ENCODE data around the gene PRR12.

Gene PRR12, protein sequence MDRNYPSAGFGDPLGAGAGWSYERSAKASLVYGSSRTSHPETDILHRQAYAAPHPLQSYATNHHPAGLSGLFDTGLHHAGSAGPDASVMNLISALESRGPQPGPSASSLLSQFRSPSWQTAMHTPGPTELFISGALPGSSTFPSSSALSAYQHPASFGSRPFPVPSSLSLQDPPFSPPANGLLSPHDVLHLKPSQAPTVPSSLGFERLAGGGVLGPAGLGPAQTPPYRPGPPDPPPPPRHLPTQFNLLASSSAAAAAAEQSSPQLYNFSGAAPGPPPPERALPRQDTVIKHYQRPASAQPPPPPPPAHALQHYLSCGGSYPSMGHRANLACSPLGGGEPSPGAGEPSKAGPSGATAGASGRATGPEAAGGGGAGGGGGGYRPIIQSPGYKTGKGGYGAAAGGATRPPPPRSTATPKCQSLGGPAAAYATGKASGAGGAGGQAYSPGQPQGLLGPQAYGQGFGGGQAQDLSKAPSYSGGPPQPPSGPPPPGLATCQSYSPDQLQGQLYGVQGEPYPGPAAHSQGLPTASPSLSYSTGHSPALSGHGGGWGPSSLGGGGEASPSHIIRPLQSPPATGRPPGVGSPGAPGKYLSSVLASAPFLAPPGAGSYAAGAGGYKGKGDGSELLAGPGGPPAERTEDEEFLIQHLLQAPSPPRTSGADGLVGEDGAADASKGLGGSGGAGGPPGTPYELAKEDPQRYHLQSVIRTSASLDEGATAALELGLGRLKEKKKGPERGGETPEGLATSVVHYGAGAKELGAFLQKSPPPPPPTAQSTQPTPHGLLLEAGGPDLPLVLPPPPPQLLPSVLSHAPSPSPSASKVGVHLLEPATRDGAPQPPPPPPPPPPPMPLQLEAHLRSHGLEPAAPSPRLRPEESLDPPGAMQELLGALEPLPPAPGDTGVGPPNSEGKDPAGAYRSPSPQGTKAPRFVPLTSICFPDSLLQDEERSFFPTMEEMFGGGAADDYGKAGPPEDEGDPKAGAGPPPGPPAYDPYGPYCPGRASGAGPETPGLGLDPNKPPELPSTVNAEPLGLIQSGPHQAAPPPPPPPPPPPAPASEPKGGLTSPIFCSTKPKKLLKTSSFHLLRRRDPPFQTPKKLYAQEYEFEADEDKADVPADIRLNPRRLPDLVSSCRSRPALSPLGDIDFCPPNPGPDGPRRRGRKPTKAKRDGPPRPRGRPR (N-terminal part only)

DNA sequence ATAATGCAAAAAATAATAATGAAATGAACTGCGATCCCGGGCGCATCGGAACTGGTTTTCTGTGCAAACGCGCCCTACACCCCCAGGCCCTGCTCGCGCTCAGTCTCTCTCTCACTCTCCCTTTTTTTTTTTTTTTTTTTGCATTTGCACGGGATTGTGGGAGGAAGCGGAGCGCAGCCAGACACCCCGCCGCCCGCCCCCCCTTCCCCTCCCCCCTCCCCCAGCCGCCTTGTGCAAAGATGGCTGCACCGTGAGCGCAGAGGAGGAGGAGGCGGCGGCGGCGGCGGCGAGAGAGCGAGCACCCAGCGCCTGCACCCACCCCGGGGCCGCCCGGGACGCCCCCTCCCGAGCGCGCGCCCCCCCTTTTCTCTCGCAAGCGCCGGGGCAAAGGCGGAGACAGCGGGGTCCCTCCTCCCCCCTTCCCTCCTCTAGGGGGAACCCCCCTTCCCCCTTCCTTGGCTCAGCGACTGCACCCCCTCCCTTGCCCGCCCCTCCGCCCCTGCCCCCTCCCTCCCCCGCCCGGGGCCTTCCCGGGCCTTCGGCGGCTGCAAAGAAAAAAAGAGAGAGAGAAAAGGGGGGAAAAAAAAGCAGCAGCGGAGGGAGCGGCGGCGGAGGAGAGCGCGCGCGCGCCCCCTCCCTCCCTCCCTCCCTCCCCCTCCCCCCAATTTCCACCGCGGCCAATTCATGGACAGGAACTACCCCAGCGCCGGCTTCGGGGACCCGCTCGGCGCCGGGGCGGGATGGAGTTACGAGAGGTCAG, at the start of gene PRR12:
Gene PRR12 (plus strand): TSS at position 212 of the 760 bp plus-strand sequence. CDS start 473 bp downstream, at position 685.
- DNase-seq (ENCODE audit: low read depth in 2 of 2): peak; percentile 57 to 65

DNA sequence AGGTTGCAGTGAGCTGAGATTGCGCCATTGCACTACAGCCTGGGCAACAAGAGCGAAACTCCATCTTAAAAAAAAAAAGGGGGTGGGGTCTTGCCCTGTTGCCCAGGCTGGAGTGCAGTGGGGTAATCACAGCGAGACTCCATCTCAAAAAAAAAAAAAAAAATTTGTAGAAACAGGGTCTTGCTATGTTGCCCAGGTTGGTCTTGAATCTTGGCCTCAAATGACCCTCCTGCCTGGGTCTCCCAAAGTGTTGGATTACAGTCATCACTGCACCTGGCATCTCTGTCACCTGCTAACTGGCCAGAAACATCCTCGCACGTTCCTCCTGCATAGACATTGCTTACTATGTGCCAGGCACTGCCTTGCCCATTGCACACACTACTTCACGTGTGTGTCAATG, 49.1 kb upstream of the PRR12 start:
- no peak for DNase-seq (ENCODE audit: low read depth in 2 of 2)

DNA sequence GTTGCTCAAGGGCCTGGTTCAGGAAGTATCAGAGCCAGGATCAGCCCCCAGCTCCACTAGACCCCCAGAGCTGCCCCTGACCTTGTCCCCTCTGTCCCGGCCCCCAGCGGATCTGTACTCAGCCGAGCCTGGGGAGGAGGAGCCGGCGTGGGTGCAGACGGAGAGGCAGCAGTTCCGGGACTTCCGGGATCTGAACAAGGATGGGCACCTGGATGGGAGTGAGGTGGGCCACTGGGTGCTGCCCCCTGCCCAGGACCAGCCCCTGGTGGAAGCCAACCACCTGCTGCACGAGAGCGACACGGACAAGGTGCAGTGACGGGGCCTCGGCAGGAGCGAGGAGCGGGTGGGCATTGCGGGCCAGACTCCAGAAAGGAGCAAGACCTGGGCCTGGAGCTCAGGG, 48.5 kb upstream of the PRR12 start:
- DNase-seq (ENCODE audit: low read depth in 2 of 2): no peak

DNA sequence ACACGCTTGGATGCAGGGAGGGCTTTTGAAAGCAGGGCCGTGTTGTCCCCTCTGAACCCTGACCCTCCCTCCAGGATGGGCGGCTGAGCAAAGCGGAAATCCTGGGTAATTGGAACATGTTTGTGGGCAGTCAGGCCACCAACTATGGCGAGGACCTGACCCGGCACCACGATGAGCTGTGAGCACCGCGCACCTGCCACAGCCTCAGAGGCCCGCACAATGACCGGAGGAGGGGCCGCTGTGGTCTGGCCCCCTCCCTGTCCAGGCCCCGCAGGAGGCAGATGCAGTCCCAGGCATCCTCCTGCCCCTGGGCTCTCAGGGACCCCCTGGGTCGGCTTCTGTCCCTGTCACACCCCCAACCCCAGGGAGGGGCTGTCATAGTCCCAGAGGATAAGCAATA, 48.0 kb upstream of the PRR12 start:
- DNase-seq (ENCODE audit: low read depth in 2 of 2): no peak

DNA sequence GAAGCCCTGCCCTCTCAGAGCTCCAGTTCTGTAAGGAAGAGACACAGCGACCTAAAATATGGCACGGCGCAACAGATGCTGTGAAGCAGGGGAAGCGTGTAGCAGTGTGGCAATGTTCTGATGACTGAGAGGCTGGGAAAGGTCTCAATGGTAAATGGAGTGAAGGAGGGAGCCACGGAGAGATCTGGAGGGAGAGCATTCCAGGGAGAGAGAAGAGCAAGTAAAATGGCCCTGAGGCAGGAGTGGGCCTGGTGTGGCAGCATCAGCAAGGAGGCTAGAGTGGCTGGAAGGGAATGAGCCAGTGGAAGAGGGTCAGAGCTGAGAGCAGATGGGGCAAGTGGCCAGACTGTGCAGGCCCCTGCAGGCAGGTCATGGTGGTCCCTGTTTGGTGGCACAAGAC, 46.8 kb upstream of the PRR12 start:
- DNase-seq (ENCODE audit: low read depth in 2 of 2): no peak

DNA sequence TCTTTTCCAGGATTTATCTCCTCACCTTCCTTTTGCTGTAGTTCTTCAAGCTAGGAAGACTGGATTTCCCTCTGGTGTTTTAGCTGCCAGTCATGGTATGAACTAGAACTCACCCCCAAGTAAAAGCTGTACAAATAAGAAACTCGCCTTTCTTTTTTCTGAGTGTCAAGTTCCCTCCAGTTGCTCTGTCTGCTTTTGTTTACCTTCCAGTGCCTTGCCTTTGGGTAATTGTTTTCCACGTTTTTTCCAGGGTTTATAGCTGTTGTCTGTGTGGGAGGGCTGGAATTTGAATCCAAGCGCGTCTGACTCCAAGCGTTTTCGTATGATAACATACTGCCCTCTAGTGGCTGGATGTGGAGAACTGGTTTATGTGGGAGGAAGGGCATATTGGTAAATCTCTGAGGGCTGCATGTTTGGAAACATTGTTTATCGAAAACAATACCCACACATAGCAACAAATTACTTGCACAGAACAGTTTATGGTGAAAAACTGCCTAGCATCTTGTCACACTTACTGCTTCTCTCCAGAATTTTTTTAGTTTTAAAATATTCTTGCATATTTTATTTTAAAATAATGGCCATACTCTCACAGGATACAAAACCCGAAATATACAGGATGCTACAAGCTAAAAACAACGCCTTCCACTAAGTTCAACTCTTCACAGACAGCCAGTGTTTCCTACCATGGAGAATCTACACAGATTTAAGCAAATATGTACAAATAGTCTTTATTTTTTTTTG, 44.0 kb upstream of the PRR12 start:
- DNase-seq (ENCODE audit: low read depth in 2 of 2): peak in 1 of 2 donors; percentile 65

DNA sequence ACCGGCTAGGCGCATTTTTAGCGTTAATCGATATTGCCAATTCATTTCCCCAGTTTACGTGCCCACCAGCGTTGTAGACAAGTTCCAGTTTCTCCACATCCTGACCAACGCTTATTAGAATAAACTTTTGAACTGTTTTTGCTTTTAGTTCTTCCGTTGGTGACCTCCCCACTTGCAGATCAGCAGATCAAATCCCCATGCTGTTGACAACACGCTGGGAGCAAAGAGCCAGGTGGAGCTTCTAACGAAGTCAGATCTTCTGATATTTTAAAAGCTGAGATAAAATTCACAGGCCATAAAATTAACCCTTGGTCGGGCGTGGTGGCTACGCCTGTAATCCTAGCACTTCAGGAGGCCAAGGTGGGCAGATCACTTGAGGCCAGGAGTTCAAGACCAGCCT, 41.9 kb upstream of the PRR12 start:
- no peak for DNase-seq (ENCODE audit: low read depth in 2 of 2)

DNA sequence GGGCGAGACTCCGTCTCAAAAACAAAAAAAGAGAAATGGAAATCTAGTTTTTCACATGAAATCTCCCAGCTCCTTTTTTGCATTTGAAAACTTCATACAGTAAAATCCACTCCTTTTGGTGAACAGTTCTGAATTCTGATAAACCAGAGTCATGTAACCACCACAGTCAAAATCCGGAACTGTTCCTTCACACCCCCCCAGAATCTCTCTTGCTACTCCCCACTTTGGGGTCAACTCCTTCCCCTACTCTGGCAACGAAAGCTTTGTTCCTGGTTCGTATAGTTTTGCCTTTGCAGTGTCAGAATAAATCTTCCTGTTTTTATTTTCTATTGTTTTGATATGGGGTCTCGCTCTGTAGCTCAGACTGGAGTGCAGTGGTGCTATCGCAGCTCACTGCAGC, 39.5 kb upstream of the PRR12 start:
- no peak for DNase-seq (ENCODE audit: low read depth in 2 of 2)

DNA sequence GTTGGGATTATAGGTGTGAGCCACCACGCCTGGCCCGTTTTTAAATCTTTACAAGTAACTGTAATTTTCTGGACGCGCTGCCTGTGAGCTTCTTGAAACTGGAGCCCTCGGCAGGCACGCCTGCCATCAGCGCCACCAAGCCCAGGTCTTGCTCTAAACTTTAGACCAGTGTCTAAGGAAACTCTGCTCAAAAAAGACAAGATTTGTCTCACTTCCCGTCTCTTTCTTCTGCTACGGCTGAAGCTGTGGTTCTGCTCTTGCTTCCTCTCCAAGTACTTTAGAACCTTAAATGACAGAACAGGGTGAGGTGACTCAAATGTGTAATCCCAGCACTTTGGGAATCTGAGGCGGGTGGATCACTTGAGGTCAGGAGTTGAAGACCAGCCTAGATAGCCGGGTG, 38.2 kb upstream of the PRR12 start:
- no peak for DNase-seq (ENCODE audit: low read depth in 2 of 2)

DNA sequence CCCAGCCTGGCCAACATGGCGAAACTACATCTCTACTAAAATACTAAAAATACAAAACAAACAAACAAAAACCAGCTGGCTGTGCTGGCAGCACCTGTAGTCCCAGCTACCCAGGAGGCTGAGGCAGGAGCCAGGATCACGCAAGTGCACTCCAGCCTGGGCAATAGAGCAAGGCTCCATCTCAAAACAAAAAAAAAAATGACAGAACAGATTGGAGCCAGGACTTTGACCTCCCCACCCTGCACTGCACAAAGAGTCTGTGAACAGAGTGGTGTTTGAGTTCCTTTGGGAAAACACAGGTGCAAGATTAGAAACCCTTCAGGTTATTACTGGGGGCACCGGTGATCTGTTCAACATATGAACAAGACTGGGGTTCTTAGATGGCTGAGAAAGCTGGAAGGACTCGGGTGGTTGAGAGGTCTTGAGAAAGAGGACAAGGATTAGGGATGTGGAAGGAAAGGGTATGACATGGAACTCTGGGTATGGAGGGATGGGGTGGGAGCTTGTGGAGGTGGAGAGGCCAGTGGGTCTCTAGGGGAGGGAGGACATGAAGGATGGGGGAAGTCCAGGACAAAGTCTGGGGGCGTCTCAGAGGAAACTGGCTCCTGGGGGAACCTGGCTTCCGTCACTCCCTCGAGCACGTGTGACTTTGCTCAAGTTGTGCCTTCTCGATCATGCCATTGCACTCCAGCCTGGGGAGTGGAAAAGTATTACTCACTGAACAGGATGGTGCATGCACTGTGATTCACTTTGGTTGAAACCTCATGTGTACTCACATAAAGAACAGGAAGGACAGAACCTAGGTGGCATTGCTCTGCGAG, 37.3 kb upstream of the PRR12 start:
- peak in 1 of 2 donors; percentile 56 for DNase-seq (ENCODE audit: low read depth in 2 of 2)

DNA sequence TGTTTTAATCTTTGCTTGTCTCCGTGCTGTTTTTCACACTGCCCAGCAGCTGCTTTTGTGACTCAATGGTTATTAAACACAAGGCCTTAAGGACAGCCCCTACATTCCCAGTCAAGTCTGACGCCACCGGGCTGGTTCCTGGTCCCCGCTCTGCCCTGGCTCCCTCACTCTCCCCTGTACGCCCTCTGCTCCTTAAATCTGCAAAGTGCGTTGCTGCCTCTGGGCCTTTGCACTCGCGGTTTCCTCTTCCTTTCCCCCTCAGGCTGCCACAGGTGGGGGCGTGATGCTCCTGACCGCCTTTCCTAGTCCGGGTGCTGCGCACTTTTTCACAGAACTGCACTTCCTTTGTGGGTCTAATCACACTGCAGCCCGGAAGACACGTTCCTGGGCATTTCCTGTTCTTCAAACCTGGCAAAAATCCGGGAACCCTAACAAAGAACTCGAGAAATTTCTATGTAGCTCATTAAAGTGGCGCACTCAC, 36.2 kb upstream of the PRR12 start:
- DNase-seq (ENCODE audit: low read depth in 2 of 2): no peak

DNA sequence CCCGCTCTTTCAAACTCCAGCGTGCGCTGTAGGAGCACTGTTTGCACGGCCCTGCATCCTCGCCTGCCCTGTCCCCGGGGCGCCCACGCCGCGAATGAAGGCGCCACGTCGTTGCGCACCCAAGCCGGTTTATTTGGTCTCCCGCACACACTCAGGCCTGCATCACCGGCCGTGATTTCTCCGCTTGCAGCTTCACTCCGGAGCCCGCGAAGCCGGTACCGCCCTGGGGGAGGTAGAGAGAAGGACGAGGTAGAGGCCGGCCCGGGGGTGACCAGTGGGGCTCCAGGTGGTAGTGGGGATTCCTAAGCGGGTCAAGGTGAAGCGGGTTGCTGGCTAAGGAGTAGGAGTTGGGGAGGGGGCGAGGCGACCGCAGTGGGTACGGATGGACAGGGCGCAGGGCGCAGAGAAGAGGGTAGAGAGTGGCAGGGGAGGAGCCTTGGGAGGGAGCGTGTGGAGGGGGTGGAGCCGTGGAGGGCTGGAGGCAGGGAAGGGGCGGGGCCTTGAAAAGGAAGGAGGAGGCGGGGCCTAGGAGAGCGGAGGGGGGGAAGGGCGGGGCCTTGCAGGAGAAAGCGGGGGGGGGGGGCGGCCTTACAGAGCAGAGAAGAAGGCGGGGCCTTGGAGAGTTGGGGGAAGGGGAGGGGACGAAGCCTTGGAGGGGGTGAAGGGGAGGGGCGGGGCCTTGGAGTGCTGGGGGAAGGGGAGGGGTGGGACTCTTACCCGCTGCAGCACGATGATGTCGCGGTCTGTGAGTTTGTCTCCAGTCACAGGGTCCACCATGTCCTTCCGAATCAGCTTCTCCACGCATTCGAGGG, 35.2 kb upstream of the PRR12 start:
- DNase-seq (ENCODE audit: low read depth in 2 of 2): peak; percentile 59 to 65

DNA sequence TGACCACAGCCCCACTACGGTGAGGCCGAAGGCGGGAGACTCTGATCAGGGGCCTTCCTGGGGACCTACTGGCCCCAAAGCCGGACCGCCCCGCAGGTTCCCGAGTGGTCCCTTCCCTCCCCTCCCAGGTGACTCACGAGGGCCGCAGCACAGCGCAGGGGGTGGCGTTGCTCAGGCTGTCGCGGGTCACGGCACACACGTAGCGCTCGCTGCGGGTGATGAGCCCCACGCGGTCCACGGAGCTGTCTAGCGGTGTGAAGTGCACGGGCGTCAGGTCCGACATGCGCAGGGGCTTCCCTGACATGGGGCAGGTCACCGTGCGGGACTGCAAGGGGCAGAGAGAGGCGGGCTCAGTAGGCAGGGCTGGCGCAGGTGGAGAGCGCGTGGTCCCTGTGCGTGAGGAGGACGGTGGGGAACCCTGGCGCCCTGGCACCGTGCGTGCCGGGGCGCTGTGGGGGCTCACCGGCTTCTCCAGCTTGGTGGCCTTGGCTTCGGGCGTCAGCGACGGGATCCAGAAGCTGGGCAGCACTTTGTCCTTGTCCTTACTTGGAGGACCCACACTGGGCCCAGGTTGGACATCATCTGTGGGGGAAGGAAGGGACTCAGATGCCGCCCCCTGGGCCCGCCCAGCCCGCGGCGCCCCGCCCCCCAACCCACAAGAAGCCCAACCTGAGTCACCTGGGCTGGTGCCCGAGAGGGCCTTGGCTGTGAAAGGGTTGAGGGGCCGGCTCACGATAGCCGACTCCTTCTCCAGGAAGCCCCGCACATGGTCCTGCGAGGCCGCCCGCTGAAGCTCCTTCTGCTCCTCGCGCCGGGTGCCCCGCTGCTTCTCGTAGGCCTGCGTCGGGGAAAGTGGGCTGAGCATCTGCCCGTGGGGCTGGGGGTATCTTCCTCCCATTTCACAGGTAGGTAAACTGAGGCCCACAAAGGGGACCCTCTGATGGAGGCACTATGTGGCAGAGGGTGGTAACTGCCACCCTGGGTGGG, 34.3 kb upstream of the PRR12 start:
- no peak for DNase-seq (ENCODE audit: low read depth in 2 of 2)

DNA sequence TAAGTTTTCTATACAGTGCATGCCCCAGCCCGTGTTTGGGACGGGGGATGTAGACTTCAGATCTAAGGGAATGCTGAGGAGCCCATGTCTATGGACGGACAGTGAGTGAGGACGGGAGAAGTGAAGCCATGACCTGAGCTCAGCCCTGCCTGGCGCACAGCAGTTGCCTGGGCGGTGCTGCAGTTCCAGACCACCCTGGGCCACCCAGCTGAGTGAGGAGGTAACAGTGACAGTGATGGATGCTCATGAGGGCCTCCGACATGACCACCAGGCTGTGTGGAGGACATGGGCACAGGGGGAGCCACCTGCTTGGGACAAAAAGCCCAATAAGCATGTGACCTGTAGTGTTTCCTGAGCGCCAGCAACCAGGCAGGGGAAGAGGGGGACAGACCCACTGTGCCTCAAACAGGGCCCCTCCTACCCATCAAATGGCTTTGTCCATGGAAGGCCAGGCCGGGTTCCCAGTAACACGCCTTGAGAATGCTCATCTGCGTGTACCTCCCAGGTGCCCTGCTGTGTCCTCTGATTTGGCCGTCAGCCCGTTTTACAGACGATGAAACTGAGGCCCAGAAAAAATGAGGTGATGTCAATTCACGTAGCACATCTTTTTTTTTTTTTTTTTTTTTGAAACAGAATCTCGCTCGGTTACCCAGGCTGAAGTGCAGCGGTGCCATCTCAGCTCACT, 33.2 kb upstream of the PRR12 start:
- DNase-seq (ENCODE audit: low read depth in 2 of 2): no peak

DNA sequence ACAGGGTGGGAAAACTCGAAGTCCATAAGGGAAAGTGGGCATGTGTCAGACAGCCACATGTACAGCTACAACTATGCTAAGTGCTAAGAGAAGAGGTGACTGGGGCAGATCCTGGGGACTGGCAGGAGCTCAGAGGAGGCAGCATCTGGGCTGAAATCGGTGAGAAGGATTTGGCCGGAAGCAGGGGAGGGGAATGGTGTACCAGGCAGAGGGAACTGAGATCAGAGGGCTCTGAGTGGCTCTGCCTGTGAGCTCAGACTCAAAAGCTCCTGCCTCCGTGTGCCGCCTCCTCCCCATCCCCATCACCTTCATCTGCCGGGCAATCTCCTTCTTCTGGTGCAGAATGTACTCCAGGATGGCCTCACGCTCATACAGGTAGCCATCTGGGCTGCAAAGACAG, 32.4 kb upstream of the PRR12 start:
- no peak for DNase-seq (ENCODE audit: low read depth in 2 of 2)

DNA sequence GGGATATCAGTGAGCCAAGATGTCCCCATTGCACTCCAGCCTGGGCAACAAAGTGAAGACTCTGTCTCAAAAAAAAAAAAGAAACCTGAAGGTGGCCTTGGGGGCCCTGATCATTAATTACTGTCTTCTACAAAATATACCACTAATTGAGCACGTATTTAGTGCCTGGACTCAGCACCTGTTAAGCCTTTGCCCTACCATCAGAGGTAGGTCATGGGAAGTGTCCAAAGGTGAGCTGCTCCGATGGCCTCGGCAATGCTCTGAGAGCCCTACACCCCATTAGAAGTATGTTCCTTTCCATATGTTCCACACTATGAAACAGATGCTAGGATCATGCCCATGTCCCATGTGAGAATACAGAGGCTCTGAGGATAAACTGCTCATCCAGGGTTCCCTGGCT, 31.5 kb upstream of the PRR12 start:
- no peak for DNase-seq (ENCODE audit: low read depth in 2 of 2)

DNA sequence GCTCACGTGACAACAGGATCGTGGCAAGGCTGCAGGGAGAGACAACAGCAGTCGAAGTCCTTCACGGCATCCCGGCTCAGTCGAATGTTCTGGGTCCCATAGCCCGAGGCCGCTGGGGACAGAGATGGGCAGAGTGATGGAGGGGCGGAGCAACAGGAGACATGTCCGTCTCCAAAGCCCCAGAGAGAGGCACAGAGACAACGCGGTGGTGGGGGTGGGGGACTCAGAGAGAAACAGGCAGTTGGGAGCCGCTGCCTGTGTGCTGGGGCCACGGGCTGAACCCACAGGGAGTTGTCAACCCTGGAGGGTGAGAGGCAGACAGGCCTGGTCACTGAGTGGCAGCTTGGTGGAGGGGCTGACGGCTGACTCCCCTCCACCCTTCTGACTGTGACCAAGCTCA, 31.1 kb upstream of the PRR12 start:
- no peak for DNase-seq (ENCODE audit: low read depth in 2 of 2)

Data from stimulated activated CD4-positive, alpha-beta T cell treated with anti-CD3 and anti-CD28 coated beads, Interleukin-1b, Interleukin-23, amount 100 ng/mL, for 4 hours (primary cell).